ENCODE data around the gene HYKK.
"Not testable (repeated sequence)": the region's sequence is repeated elsewhere in the genome, so short reads cannot be mapped to it uniquely, and the experiment has no call there.

HYKK gene, protein sequence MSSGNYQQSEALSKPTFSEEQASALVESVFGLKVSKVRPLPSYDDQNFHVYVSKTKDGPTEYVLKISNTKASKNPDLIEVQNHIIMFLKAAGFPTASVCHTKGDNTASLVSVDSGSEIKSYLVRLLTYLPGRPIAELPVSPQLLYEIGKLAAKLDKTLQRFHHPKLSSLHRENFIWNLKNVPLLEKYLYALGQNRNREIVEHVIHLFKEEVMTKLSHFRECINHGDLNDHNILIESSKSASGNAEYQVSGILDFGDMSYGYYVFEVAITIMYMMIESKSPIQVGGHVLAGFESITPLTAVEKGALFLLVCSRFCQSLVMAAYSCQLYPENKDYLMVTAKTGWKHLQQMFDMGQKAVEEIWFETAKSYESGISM

GRCh38 chr15:78506971-78507830 is at the start of gene HYKK:
Gene HYKK (plus strand): TSS chr15:78507577. CDS start chr15:78513089, 5,512 bp downstream.
- DNase-seq (ENCODE audit: low read depth), result peak; percentile 48

DNA sequence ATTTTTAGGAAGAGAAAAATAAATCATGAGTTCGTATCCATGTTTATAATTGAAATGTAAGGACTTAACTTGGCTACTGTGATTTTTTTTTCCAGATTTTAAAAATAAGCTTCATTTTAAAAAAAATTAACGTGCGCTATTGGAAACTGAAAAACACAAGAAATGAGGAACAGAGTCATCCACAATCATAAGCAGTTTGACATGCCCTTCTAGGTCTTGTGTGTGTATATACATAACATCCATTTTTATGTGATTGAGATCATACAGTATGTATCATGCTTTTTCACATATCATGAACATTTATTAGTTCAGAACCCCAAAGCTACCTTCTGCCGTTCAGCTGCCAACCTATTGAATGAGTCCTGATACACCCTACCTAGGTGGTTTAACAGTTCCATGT is 46.6 kb upstream of the HYKK start:
- DNase-seq (ENCODE audit: low read depth), result no peak

GRCh38 chr15:78461171-78461888 is 46.0 kb upstream of the HYKK start:
- no peak for DNase-seq (ENCODE audit: low read depth)

GRCh38 chr15:78469031-78469430 is 38.3 kb upstream of the HYKK start:
- DNase-seq (ENCODE audit: low read depth), result no peak

GRCh38 chr15:78477295-78477694 is 30.1 kb upstream of the HYKK start:
- no peak for DNase-seq (ENCODE audit: low read depth)

GRCh38 chr15:78479650-78480049 is 27.7 kb upstream of the HYKK start:
- no peak for DNase-seq (ENCODE audit: low read depth)

DNA sequence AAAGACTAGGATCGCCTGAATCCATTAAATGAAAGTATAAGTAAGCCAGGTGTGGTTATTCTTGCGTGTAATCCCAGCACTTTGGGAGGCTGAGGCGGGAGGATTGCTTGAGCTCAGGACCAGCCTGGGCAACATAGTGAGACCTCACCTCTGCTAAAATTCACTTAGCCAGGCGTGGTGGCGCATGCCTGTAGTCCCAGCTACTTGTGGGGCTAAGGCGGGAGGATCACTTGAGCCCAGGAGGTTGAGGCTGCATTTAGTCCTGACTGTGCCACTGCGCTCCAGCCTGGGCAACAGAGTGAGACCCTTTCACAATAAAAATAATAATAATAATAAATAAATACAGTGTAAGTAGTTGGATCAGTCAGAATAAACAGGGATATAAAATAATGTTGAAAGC is 25.5 kb upstream of the HYKK start:
- DNase-seq (ENCODE audit: low read depth), result no peak

DNA sequence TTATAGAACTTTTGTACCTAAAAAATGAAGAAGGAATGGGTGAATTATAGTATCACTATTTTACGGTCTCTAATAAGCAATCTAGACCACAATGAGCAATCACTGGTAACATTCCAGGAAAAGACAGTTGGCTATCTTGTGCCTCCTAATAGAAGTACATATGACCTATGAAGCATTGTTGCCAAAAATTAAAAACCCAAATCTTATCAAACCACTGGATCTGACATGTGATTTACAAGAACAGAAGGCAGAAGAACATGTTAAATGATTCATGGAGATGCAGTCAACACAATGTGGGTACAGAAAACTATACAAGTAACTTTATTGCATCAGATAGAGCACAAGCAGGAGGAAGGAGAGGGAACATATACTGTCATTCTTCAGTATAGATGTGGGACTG is 14.5 kb upstream of the HYKK start:
- no peak for DNase-seq (ENCODE audit: low read depth)

DNA sequence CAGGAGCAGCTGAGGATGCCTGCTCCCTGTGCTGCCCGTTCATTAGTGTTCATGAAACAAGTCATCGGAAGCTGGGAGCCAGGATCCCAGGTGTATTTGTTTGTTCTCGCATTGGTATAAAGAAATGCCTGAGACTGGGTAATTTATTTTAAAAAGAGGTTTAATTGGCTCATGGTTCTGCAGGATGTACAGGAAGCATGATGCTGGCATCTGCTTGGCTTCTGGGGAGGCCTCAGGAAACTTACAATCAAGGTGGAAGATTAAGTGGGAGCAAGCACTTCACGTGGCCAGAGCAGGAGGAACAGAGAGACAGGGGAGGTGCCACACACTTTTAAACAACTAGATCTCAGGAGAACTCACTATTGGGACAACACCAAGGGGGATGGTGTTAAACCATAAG is 5.5 kb upstream of the HYKK start:
- no peak for DNase-seq (ENCODE audit: low read depth)

GRCh38 chr15:78502641-78503040 is 4.7 kb upstream of the HYKK start:
- no peak for DNase-seq (ENCODE audit: low read depth)

DNA sequence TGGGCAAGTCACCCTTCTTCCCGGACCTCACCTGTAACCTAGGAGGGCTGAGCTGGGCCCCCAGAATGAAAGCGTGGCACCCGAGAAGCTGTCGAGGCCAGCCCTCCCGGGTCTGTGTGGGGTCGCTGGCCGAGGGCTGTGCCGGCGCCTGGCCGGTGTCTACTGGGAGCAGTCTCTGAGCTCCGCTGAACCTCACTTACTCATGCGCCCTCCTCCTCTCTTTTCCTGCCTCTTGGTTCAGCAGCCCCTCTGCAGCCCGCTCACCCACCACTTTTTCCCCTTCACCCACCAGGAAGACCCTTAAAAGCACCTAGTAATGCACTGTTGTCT is 419 bp downstream of the HYKK start:
- DNase-seq (ENCODE audit: low read depth), result no peak

- no peak for DNase-seq (ENCODE audit: low read depth)
Observed at GRCh38 chr15:78508272-78508671, 895 bp downstream of the HYKK start.

DNA sequence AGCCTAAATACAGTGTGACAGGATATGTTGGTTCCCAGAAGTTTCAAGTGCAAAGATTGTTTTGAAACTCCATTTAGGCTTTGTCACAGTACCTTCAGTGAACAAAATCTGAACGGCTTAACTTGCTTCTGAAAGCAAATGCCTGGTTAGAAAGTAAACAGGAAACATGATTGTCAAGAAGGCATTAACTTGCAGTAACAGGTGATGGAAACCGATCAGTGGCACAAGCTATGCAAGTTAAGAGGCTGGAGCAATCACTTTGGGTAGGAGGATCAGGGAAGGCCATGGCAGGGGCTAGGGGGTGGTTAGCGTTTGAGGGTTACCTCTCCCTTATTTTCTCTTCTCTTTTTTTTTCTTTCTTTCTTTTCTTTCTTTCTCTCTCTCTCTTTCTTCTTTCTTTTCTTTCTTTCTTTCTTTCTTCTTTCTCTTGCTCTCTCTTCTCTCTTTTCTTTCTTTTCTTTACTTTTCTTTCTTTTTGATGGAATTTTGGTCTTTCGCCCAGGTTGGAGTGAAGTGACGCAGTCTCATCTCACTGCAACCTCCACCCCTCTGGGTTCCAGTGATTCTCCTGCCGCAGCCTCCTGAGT is 2.4 kb downstream of the HYKK start:
- no peak for DNase-seq (ENCODE audit: low read depth)

DNA sequence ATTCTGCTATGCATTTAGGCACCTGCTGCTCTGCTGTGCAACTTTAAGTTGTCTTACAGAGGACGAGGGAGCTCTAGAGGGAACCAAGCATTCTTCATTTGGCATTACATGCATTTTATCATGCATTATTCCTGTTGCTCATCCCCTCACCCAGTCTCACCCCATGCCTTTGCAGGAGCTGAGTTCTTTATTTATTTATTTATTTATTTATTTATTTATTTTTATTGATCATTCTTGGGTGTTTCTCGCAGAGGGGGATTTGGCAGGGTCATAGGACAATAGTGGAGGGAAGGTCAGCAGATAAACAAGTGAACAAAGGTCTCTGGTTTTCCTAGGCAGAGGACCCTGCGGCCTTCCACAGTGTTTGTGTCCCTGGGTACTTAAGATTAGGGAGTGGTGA is 12.7 kb downstream of the HYKK start:
- DNase-seq (ENCODE audit: low read depth), result not testable (repeated sequence)

DNA sequence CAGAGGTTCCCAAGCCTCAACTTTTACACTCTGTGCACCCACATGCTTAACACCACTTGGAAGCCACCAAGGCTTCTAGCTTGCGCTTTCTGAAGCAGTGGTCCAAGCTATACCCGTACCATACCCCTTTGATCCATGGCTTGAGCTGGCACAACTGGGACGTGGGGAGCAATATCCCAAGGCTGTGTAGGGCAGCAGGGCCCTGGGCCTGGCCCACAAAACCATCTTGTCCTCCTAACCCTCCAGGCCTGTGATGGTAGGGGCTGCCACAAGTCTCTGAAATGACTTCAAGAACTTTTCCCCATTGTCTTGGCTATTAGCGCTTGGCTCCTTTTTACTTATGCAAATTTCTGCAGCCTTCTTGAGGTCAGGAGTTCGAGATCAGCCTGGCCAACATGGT is 16.9 kb downstream of the HYKK start:
- no peak for DNase-seq (ENCODE audit: low read depth)

- DNase-seq (ENCODE audit: low read depth), result no peak
Observed at GRCh38 chr15:78527325-78527724, 19.9 kb downstream of the HYKK start.

DNA sequence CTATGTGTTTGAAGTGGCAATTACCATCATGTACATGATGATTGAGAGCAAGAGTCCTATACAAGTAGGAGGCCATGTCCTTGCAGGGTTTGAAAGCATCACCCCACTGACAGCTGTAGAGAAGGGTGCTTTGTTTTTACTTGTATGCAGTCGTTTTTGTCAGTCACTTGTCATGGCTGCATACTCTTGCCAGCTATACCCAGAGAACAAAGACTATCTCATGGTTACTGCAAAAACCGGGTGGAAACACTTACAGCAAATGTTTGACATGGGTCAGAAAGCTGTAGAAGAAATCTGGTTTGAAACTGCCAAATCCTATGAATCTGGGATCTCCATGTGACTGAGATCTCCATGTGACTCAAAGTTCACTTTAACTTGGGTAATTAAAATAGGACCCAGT is 26.0 kb downstream of the HYKK start:
- DNase-seq (ENCODE audit: low read depth), result no peak

DNA sequence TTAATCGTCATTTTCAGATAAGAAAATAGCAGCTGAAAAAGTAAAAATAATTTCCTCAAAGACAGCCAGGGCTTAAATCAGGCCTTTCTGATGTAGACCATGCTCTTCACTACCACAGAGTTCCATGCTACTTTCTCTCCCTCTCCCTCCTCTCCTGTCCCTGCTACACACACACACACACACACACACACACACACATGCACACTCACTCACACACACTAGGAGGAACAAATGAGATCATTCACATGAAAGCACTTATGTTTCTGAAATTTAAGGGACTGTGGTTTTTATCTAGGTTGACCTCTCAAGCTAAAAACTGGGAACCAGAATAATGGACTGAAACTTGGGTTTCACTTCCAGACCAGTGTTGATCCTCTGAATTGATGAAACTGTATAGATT is 28.8 kb downstream of the HYKK start:
- DNase-seq (ENCODE audit: low read depth), result no peak

DNA sequence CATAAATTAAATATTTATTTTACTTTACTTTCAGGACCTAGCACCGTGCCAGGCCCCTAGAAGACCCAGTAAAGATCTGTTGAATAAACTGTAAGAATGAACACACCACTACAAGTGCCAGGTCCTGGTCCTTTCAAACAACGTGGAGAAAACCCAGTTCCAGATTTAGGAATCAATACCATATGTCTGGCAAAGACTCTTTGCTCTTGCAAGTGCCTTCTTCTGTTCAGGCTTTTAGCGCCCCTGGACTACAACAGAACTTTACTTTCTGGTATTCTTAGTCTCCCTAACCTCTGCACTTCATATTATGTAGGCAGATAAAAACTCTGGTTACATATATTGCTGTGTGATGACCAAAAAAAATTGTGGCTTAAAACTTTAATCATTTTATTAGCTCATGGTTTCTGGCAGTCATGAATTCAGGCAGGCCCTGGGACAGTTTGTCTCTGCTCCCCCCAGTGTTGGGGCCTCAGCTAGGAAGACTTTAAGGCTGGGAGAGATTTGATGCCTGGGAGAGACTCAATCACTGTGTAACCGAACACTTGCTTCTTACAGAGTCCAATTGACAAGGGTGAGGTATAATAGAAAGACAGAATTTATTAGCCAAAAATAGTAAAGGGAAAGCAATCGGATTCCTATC is 30.0 kb downstream of the HYKK start:
- no peak for DNase-seq (ENCODE audit: low read depth)

DNA sequence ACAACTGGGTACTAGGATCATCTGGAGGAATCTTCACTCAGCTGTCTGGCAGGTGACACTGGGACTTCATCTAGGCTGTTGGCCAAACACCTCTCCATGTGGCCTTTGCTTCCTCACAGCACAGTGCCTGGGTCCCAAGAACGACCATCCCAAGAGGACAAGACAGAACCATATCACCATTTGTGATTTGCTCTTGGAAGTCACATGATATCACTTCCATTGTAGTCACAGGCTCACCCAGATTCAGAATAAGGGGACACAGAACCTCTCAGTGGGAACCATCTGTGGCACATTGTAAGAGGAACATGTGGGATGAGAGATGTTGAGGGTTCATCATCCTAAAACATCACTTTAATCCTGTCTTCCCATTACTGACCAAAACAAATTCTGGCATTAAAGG is 31.0 kb downstream of the HYKK start:
- DNase-seq (ENCODE audit: low read depth), result no peak

DNA sequence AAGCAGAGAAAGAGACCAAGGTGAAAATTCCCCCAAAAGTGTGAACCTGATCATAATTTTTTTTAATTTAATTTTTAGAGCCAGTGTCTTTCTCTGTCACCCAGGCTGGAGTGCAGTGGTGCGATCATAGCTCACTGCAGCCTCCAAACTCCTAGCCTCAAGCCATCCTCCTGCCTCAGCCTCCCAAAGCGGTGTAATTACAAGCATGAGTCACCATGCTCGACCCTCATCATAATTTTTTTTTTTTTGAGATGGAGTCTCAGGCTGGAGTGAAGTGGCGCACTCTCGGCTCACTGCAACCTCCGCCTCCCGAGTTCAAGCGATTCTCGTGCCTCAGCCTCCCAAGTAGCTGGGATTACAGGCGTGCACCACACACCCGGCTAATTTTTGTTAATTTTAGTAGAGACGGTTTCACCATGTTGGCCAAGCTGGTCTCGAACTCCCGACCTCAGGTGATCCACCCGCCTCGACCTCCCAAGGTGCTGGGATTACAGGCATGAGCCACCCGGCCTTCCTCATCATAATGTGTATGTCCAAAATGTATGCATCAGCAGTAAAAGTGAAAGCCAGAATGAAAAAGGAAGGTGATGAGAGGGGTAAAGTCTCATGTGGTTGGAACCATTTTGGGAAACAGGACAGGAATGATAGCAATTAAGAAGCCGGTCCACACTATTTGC is 32.2 kb downstream of the HYKK start:
- DNase-seq (ENCODE audit: low read depth), result not testable (repeated sequence)

Data from stimulated activated CD8-positive, alpha-beta memory T cell treated with anti-CD3 and anti-CD28 coated beads, Interleukin-7, amount 100 ng/mL, for 24 hours (primary cell).